GM18867 (cell line): ENCODE data around the gene ABAT.

Experiments used
- ATAC-seq: cut with Tn5 transposase; IDR thresholded peaks from one replicate; pipeline ENCODE4 v1.9.1; 2021; ENCODE audit warnings: mild to moderate bottlenecking, moderate library complexity; ENCODE audit not compliant: unreplicated experiment

The ABAT gene

DNA sequence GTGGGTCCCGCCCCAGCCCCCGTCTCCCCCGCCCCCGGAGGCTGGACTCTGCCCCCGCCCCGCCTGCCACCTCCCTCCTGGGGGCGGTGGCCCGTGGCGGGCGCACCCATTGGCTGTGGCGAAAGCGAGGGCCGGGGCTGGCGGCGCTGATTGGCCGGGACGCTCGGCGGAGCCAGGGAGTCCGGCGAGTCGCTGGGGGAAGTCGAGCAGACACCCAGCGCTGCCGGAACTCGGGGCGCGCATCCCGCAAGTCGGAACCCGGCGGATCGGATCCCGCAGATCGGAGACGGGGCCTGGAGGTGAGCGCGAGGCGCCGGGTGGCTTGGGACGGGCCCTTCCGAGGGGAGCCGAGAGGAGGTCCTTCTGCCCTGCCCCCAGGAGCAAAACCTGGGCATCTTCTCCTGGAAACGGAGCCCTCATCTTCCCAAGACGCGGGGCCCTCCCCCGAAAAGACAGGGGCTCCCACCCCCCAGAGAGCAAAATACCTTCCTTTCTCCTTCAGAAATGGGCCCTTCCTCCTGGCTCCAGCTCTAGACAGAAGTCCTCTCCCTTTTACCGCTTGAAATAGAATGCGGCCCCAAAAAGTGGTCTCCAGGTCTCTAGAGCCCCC lies at the start of gene ABAT:
Gene ABAT (plus strand): TSS at position 205 of the 610 bp plus-strand sequence. CDS start 61,123 bp downstream, outside the sequence.
- ATAC-seq: peak; percentile 100

DNA sequence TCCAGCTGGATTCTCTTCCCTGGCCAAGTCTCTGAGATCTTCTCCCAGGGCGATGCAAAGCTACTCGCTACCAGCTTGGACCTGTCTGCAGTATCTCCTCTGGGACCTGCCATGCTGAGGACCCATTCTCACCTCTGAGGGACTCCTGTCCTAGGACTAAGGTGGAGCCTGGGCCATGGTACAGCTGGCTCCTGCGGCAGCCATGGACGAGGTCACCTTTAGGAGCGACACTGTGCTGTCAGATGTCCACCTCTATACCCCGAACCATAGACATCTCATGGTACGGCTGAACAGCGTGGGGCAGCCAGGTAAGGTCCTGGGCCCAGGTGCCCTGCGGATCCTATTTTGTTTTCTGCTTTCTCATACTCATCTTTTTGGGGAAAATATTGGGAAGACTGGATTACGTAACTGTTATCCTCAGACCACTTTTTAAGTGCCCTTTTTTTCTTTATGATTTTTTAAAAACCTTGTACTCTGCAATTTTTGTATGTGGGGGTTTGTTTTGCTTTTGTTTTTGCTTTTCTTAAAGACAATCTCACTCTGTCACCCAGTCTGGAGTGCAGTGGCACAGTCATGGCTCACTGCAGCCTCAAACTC lies 48.8 kb upstream of the ABAT start:
- ATAC-seq: no peak

DNA sequence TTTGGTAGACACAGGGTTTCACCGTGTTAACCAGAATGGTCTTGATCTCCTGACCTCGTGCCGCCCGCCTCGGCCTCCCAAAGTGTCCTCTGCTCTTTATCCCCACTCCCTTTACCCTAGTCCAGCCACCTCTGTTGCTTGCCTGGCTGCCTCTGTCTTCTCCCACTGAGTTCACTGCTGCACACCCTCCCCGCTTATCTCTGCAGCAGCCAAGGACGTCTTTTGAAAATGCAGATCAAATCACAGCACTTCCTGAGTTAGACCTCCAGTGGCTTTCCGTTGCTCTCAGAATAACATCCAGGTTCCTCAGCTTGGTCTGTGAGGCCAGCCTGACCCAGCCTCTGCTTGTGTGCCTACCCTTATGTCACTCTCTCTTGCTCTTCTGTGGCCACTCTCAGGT lies 47.5 kb upstream of the ABAT start:
- ATAC-seq: no peak

DNA sequence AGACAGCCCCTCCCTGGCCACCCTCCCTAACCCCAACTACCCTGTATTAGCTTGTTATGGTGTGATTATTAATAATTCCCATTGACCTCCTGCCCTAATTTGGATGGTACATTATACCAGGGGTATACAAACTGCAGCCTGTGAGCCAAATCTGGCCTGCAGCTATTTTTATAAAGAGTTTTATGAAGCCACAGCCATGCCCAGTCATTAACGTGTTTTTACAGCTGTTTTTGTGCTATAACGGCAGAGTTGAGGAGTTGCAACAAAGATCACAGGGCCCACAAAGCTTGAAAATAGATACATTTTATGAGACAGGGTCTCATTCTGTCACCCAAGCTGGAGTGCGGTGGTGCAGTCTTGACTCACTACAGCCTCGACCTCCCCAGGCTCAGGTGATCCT lies 47.0 kb upstream of the ABAT start:
- ATAC-seq: no peak

DNA sequence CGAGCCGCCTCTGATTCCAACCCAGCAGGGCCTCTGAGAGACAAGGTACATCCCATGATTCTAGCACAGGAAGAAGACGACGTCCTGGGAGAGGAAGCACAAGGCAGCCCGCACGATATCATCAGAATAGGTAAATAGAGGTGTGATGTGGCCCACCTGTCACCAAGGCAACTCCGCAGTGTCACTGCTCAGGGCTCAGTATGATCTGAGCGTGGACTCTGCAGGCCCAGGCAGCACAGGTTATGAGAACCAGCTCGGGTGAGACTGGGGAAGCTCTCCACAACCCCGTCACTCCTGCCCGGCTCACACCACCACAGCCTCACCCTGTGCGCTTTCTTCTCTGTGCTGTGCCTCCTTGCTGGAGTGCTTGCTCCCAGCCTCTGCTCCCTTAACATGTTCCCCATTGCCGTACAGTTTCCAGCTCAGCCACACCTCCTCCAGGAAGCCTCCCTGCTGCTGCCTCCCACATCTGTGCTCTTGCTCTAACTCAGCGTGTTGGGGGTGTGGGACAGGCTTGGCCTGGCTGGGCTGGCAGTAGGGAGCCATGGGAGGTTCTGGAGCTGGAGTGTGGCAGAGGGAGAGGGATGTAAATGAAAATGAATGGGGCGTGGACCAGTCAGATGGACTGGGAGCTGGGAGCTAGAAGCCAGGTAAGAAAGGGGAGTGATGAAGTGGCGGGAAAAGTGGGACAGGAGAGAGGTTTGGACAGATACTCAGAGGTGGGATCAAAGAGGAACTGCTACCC lies 45.3 kb upstream of the ABAT start:
- ATAC-seq: no peak

DNA sequence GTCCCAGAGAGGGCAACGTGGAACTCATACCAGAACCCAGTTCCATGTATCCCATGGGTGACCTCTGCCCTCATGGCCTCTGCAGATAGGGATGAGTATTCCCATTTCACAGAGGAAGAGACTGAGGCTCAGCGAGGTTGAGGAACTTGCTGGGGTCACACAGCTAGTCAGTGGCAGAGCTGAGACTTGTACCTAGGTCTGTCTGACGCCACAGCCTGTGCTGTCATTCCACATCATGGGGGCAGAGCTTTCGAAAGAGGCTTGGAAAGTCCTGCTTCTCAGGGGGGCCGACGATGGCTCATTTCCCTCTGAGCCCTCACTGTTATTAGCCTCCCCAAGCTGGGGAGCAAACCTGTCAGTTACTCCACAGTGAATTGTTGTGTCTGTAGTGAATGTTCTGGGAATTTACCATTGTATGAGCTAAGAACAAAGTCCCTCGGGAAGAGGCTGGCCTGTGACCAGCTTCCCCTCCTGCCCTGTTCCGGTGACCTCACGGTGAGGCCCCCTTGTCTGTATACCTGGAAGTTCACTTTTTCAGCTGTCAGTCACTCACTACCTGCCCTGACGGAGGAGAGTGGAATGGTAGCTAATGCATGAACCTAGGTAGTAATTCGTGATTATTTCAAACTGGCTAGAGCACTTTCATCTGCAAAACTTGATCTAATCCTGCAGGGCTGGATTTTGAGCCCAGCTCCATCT lies 44.0 kb upstream of the ABAT start:
- no peak for ATAC-seq

DNA sequence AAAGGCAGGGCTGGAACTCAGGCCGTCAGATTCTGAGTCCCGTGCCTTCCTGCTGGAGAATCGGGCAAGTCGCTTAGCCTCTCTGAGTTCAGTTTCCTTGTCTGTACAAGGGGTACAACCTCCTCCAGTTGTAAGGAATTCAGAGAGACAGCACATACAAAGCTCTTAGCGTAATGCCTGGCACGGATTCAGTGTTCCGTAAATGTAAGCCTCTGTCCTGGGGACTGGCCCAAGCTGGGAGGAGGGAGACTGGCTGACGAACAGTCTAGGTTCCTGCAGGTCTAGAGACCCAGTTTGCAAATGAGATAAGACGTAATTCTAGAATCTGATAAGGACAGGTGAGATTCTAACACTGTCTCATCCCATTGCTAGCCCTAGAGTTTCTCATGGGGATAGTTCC lies 43.0 kb upstream of the ABAT start:
- no peak for ATAC-seq

DNA sequence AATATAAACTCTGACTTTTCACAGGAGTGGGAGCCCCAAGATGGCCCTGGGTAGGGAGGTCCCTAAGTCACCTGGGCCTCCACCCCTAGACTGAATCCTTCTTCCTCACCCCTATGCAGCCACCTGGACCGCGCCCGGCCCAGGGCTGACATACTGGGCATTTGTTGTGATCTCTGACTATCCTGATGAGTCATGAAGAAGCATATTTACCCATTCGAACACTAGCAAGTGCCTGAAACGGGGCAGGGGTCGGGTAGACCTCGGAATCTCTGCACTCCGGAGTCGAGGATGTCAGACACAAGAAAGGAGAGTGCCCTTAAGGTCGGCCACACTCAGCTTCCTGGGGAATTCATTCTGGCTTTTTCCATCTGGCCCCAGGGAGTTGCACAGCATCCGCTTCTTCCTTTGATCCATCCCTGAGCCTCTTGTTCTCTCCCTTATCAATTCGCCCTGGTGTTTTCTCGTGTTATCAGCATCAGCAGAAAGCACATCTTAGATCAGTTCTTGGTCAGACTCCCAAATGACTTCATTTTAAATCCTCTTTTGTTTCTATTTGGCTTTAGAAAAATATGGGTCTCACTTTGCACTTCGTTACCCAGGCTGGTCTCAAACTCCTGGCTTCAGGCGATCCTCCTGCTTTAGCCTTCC lies 42.5 kb upstream of the ABAT start:
- ATAC-seq: no peak

DNA sequence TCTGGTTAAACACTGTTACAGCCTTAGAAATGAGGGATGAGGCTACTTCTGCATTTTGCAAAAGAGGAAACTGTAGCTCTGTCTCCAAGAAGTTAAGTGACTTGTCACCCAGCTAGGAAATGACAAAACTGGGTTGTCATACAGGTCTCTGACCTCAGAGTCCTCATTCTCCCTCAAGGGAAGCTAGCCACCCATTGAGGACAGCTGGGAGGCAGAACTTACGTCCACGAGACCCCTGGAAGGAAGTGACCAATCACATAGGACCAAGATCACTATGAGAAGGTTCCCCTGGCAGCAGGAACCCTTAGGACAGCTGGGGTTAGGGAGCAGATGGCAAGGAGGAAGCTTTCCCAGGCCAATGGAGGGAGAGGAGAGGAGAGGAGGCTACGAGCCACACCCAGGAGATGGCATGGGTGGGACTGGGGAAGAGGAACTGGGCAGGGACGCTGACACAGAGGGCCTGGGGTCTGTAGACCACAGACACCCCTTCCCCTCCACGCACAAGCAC lies 41.7 kb upstream of the ABAT start:
- ATAC-seq: no peak

DNA sequence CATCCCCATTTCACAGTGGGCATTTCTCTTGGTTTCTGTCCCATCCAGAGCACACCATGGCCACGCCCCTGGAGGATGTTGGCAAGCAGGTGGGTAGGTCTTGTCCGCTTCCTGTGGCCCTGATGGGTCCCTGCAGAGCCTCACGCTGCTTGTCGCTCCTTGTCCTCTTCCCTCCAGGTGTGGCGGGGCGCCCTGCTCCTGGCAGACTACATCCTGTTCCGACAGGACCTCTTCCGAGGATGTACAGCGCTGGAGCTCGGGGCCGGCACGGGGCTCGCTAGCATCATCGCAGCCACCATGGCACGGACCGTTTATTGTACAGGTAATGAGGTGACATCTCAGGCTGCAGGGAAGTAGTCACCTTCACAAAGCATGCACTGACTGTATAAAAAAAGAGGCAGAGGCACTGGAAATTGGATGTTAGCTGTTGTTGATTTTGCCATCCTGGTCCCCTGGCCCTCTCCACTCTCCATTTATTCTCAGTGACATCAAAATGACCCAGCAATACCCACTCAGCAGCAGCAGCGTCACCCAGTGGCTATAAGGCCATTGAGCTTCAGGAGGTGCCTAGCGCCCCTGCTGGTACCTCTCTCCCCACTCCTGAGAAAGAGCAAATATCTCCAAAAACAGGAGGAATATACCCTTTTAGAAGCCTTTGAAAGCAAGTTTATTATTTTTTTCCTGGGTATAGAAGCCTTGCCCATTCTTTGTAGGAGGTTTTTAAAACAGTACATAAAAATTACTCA lies 39.3 kb upstream of the ABAT start:
- no peak for ATAC-seq

DNA sequence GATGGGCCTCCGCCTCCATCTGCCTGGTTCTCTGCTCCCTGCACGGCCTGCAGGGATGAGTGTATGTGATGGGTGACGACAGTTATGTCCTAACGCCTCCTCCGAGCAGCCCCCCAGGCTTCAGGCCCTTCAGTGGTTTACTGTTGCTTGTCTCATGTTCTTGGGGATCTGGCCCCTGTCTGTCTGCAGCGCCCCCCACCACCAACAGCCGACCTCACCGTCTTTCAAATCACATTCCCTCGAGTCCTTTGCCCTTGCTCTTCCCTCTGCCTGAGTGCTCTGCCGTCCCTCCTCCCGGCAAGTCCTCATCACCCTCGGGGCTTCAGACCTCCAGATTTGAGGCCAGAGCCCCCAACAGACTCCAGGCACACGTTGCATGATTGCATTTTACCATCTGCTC lies 34.7 kb upstream of the ABAT start:
- ATAC-seq: no peak

DNA sequence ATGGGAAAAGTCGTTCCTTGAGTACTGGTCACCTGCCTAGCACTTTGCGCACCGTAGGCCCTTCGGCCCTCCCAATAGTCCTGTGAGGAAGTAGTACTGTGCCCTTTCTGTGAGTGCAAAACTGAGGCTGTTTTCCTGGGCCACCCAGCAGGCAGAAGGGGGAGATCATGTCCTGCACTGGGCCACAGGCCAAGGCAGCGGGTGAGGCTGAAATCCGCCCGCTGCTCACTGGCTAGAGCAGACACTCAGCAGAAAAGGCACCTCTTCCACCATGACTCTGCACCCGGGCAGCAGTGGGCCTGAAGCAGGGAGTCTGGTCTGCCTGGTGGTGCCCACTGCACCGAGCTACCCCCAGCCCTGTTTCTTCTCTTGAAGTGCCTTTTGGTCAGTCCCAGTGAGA lies 32.7 kb upstream of the ABAT start:
- ATAC-seq: no peak

DNA sequence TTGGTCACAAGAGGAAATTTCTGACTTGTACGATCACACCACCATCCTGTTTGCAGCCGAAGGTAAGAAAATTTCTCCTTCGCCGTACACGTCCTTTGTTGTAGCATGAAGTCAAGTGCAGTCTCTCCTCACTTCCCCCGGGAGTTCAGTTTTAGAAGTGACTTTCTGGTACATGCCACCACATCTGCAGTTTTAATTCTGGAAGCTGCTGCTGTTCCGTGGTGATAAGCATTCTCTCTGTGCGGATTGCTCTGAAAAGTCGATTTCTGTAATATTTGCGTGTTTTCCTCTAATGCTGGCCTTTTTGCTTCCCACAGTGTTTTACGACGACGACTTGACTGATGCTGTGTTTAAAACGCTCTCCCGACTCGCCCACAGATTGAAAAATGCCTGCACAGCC lies 32.3 kb upstream of the ABAT start:
- ATAC-seq: no peak

DNA sequence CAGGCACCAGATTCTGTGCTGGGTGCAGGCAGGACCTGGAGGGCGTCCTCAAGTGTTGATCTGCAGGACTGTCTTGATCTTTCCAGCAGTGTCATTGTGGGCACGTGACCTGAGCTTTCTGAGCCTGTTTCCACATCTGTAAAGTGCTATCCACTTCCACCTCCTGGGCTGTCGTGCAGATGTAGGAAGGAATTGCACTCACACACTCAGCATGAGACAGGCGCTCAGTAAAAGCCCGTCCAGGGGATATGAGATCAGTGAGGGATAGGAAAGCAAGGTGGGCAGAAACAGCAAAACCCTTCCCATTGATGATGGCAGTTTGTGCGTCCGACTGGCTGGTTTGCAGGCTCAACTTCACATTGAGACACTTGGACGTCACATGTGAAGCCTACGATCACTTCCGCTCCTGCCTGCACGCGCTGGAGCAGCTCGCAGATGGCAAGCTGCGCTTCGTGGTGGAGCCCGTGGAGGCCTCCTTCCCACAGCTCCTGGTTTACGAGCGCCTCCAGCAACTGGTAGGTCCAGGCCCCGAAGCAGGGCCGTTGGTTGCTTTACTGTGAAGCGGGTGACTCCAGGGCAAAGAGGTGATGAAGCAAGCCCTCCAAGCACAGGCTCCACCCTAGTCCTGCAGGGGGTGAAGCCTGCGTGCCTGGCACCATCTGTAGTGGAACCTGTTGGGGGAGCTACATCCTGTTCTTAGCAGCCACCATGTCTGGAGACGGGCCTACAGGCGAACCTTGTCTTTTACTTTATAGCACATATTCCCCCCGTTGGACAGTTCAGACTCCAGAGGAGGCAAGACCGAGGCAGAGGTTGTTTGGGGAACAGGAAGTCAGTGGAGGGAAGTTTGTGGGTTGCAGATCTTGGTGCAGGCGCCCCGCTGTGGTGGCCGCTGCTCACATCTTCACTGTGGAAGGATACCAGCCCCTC lies 29.9 kb upstream of the ABAT start:
- no peak for ATAC-seq

DNA sequence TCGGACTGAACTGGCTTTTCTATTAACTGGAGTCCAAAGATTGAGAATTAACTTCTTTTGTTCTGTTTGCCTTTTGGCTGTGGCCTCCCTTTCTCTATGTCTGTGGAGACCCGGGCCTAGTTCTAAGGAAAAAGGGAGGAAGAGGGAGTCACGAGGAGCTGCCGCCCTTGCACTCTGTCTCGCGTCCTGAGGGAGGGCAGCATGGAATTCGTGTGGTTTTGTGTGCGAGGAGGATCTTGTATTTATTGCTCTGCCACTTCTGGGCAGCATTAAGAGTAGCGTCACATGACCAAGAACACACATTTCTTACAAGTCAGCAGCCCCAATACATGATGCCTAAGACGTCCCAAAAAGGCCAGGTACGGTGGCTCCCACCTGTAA lies 29.3 kb upstream of the ABAT start:
- no peak for ATAC-seq

DNA sequence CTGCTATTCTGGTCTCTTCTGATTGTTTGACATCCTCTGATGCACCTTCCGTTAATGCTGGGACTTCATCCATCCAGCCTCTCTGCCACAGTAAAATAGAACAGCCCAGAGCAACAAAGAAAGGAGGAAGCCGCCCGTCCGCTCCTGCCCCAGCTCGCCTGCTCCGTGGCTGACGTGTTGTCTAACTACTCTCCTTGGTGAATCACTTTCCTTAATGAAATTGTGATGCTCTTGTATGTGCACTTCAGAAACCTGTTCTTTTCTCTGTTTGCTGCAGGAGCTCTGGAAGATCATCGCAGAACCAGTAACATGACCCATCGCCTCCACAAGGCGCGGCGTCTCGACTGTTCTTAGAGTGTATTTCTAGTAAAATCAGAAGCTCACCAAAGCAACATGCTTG lies 28.6 kb upstream of the ABAT start:
- ATAC-seq: no peak

DNA sequence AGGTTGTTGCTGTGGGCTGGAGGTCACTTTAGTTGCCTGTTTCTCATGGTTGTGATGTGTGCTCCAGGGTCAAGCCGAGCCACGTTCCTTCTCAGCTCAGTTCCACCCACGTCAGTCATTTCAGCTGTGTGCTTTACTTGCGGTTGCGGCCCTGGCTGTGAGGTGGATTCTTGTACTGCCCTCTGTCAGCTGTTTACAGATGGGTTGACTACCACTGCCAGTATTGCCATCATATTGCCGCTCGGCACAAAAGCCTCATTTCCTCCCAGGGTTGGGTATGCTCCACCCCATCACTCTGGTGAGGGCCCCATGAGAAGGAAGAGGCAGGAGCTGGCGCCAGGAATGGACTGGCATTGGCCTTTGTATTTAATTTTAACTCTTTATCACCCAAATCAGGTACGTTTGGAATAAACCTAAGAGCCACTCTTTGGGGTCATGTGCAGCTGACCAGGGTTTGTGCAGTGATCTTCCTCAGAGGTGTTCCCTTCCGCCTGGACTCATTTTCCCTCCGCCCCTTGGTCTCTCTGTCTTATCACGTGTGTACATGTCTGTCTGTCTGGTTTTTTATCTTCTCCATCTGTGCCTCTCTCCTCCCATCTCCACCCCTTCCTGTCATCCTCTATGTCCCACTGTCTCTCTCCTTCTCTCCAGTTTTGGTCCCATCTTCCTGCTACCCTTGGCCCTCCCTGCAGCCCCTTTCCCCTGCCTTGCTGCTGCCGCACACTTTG lies 27.9 kb upstream of the ABAT start:
- no peak for ATAC-seq

DNA sequence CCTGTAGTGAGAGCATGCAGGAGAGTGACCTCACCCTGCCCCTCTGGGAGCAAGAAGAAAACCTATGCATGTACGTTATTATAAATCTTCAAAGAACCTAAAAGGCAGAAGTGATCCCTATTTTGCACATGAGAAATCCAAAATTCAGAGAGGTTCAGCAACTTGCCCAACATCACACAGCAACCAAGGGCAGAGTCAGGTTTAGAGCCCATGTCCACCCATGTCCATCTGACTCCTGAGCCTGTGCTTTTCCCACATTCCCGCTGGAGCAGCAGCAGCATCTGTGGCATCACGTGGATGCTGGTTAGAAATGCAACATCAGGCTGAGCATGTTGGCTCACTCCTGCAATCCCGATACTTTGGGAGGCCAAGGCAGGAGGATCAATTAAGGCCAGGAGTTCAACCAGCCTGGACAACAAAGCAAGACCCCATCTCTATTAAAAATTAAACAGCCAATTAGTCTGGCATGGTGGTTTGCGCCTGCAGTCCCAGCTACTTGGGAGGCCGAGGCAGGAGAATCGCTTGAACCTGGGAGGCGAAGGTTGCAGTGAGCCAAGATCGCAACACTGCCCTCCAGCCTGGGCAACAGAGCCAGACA lies 26.6 kb upstream of the ABAT start:
- ATAC-seq: no peak
